GM21717 (cell line): ENCODE data around the gene CEP152.

Experiments used
- ATAC-seq: cut with Tn5 transposase; IDR thresholded peaks from one replicate; pipeline ENCODE4 v1.9.1; 2021; ENCODE audit warnings: mild to moderate bottlenecking, moderate library complexity; ENCODE audit not compliant: unreplicated experiment

The CEP152 gene

DNA sequence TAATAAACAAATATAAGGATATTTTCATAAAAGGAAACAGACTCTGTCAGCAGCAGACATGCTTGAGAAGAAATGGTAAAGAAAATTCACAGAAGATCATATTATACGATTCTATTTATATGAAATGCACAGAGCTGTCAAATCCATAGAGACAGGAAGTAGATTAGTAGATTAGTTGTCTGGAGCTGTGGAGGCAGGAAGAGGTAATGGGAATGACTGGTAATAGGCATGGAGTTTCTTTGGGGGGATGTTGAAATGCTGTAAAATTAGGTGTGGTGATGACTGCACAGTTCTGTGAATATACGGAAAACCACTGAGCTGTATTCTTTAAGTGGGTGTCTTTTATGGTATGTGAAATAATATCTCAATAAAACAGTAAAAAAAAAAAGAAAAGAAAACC is 35.3 kb downstream of the CEP152 start:
- no peak for ATAC-seq

DNA sequence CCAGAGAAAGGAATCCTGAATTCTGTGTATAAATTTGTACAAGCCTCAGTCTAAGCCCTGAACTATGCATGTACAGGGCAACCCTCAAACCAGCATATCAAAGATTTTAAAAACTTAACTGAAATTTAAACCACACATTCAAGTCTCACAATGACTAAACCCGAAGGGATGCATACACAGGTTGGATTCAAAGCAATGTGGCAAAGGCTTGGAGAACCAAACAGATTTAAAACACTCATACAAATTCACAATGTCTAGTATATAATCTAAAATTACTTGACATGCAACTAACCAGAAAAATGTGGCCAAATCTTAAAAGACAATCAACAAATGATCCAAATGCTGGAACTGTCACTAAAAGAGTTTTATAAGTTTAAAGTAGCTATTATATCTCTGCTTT is 36.4 kb downstream of the CEP152 start:
- ATAC-seq: no peak

DNA sequence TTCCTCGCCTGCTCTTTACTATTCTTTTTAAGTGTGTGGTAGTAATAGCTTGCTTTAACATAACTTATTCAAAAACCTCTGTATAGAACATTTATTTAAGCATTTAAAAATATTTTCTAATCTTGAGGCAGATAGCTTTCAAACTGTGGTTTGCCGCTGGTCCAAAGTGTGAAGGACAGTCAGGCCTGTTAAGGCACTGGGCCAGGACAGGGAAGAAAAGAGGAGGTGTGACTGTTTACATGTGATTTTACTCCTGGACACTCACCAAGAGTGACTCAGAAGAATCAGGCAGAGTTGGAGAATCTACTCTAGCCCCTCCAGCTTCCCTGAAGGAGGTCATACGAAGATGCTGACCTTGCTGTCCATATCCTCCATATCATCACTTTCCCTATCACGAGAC is 44.7 kb downstream of the CEP152 start:
- no peak for ATAC-seq

DNA sequence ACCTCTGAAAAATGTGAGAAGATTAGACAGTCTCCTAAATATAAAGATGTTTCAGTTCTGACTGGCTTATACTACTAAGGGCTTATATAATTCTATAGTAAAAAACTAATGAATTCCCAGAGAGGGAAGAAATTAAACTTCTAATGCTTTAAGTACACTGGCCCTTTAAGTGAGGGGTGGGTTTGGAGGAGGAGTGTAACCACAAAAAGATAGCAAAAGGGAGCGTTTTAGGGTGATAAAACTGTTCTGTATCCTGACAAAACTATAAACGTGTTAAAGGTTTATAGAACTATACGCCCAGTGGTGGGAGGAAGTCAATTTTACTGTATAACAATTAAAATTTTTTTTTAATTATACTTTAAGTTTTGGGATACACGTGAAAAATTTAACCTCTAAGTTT is 45.8 kb downstream of the CEP152 start:
- no peak for ATAC-seq

DNA sequence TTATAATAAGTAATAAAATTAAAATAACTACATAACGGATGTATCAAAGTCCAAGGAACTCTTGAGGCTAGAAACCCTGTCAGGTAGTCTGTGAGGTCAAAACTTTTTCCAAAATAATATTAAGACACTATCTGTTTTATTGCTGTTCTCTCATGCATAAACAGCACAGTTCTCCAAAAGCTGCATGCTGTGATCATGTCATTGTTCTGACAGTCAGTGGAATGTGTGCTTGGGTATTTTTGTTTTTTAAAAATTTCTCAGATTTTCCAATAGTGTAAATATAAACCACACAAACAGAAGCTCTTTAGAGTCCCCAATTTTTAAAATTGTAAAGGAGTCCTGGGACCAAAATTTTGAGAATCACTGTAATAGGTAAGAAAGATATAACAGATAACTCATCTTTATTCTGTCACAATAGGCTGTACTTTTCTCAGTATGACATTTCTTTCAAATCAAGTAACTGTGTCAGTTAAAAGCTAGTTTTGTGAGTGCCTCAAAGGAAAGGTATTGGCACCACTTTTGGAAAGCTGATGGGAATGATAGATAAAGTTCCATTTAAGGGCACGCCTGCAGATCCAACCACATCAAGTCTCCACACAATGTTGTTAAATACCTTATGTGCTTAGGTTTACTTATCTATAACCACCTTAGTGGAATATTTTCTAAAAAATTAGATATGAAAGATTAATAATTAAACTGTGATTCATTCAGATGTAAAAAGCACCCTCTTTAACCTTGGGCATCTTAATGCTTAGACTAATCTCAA is 49.3 kb downstream of the CEP152 start:
- ATAC-seq: no peak

DNA sequence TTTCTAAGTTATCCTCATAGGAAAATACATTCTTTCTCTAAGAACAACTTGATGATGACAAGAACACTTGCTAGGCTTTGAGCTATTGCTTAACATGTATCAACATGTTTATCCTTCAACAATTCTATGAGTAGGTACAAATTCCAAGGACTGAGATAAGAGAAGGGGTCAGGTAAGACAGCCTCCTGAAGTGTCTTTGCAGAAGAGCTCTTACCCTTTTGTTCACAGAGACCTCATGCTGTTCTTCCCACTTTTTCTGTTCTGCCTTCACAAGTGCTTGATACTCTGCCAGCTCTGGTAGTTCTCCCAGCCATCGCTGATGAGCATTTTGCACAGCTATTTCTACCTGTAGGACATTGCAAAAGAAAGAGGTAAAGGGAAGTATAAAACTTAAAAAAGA is 50.9 kb downstream of the CEP152 start:
- ATAC-seq: no peak

DNA sequence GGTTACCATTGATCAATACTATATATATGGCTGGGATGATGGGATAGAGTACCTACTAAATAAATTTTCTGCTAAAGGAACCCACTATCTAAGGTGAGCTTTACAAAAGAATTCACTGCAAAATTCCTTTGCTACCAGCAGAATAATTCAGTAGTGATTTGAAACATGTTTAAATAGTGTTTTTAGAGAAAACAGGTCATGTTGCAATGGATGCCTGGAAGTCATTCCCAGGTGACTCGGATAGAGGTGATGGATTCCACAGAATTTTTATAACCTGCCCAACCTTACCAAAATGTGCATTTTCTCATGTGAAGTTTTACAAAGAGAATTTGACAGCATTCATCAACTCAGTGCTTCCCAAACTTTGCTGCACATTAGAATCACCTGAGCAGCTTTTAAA is 53.2 kb downstream of the CEP152 start:
- no peak for ATAC-seq

DNA sequence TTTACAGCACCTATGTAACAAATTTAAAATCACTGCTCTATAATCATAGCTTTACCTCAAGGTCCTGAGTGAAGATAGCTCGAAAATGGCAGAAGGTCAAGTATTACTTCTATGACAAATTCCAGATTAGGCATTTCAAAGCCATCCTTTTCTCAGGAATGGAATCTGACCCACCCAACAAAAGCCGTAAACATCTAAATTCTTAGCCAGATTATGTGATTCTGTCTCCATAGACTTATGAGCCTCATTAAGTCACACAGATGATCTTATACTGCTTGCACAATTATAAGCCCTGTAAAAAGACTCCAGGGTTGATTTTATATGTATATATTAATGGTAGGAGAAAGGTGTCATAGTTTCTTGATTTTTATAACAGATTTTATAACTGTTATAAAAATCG is 56.9 kb downstream of the CEP152 start:
- no peak for ATAC-seq

DNA sequence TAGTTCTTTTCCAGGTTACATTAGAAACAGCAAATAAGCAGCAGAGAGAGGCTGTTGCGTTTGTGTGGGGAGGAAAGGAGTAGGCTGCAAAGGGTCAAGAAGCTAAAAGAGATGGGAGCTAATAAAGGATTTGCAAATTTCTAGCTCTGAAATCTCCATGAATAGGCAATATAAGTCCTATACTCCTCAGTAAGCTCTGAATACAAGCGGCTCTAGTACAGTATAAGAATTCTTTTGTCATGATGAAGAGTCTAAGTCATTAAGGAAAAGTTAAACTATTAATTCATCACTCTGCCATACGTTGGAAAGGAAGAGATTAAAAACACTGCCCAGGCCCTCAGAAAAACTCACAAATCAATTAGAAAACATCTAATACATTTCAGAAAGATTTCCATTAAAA is 59.3 kb downstream of the CEP152 start:
- no peak for ATAC-seq

DNA sequence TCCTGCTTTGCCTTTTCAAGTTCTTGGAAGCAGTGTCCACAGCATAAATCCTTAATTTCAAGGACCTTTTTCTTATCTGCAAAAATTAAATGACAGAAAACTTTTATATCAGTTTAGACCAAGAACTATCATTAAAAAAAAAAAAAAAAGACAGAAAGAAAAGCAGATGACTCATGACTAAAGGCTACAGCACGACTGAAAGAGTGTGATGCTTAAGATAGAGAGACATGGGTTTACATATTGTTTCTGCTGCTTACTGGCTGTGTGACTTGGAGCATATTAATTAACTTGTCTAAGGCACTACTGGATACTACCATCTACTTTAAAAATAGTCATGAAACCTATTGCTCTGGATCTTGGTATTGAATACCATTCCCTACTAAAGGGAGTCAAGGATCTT is 62.3 kb downstream of the CEP152 start:
- ATAC-seq: no peak

DNA sequence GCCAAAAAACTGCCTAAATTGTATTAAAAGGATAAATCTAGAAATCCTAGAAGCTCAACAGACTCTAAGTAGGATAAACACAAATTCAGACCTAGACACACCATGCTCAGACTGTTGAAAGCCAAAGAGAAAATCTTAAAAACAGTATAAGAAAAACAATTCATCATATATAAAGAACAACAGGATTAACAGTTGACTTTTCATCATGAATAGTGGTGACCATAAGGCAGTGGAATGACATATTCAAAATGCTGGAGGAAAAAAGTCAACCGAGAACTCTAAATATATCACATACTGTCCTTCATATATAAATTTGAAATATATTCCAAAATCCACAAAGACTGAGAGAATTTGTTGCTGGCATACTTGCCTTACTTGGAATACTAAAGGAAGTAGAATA is 77.3 kb downstream of the CEP152 start:
- ATAC-seq: no peak

DNA sequence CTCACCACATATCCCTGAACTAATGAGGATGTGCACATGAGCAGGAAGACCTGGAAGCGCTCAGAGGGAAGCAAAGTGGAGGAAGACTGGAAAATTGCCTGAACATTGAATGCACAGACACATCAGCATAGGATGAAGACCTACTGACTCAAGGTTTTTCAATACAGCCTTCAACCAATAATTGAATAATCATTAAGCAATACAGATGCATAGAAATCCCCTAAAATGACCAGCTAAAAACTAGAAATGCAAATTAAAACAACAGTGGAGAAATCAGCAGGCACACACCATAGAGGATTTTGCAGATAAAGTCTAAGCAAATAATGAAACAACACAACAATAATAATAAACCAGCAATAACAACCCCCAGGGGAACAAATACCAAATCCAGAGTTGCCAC is 80.4 kb downstream of the CEP152 start:
- no peak for ATAC-seq

DNA sequence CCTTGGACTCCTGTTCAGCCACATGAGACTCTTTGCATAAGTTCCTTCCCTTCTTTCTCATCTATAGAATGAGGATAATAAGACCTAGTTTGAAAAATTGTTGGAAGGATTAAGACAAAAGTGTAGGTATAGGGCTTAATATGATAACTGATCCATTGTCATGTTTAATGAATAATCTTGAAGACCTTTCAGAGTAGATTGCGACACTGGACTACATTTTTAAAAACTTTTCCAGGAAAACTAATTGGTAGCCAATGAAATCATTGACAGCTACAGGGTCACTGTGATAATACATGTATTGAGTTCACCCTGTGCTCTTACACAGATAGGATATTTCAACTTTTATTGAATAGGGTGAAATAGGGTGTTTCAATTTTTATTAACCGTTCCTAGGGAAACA is 86.9 kb downstream of the CEP152 start:
- ATAC-seq: no peak

DNA sequence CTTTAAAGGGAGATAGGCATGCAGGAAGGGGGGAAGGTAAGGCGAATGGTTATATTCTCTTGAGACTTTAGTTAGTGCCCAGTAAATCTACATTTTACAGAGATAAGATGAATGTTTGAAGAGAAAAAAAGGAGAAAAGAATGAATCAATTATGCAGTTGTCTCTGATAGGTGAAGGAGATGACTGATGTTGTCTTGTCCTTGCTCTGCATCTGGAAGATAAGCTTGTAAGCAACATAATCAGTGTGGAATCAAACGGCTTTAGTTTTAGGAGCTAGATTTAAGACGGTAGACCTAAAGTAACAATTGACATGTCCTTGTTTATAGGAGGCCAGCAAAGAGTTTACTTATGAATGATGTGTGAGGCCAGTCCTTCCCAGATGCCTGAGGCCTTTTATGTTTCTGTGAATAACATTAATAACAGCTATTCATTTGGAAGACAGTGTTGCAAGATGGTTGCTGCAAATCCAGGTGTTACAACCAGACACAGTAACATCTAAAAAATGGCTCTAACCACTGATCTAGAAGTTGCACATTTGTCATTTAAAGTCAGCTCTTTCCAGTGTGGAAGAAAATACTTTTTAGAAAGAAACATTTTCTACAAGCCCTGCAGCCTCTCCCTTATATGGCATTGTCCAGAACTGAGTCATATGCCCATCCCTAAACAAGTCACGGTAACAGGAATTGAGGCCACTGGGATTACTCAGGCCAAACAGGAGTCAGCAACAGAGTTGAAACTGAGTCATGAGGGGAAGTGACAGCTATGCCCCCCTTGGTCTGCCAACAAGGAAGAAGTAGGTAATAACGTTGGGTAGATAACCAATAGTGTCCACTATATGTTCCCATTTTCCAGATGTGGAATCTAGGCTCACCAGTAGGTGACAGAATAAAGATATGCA is 87.9 kb downstream of the CEP152 start:
- no peak for ATAC-seq

DNA sequence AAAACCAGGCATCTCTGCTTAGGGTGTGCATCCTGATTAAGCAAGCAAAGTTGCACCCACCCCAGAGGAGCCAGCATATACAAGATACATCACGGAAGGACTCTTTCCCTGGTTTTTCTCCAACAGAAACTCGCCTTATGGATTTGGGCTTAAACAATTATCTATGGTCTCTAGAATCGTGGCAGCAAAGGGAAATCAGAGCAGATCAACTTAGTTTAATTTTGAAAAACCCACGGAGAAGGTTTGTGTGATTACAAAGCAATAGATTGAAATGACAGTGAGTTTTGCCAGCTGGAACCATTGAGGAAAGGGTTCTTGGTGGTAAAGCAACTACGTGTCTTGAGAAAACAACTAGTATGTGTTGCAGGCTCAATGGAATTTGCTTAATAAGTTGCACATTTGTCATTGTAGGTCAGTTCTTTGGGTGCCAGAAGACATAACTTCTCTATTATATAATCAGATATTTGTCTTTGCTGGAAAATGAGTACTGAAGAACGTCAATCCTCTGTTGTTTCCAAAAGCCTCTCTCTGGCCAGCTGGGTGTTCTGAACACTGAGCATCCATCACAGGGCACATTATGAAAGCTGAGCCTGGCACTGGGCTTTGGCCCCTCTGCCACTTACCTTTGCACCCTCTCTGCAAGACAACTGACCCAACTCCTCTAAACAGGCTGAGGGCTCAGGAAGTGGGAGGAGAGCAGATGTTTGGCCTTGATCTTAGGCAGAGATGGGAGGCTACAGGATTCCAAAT is 89.6 kb downstream of the CEP152 start:
- no peak for ATAC-seq

DNA sequence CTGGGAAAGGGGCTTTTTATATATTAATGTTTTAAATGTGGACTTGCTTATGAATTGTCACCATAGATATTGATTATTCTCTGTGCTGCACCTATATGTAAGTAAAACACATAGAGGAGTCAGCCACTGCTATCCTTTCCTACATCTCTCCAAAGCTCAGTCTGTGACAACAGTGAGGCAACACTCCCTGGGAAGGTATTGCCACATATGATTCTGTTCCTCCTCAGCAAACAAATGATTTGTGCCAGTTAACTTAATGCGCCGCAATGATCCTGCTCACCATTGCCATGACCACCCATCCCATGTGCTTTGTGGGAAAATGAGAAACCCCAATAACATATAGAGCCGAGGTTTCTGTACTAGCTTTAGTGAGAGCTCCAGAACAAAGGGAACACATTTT is 90.2 kb downstream of the CEP152 start:
- no peak for ATAC-seq

DNA sequence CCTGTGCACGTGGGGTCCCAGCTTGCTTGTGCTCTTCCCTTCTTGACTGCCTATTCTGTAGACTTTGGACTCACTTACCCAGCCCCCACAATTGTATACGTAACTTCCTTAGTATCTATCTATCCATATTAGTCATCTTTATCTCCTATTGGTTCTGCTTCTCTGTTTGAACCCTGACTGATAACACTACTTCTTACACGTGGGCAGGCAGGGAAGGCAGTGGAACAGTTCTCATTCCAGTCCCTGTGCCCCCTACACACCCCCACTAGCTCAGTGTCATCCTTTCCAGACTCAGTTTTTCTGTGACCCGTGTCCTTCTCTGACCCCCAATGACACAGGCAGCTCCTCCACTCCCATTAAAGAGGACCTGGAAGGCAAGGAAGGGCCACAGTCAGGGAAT is 91.2 kb downstream of the CEP152 start:
- no peak for ATAC-seq

DNA sequence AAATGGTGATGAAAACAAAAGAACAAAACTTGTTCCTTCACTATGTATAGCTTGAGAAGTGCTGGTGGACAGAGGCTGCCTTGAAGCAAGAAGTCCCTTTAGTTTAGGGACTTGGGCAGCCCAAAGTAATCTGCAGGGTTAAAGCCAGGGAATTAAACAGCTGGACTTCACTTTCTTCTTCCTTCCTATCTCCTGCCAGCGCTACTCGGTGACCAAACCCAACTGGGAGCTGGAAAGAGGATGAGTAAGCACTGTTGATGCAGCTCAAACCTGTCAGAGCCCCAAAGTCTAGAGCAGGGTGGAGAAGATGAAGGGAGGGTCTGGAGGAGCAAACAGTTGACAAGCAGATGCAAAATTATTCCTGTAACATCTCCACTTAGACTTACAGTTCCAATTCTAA is 92.2 kb downstream of the CEP152 start:
- ATAC-seq: no peak

DNA sequence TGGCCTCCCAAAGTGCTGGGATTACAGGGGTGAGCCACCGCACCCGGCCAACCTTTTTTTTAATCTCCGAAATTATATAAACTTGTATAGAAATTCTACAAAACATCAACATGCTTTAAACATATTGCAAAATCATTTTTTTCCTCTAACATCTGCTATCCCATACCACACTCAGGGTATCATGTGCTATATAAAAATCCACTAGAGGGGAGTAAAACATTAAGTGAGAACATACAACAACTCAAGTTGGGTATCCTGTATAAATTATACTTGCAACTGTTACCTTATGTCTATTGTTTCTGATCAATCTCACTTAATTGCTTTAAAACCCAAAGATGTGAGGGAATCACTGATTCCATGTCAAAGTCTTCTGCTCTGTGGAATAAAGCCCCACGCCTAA is 93.4 kb downstream of the CEP152 start:
- no peak for ATAC-seq

DNA sequence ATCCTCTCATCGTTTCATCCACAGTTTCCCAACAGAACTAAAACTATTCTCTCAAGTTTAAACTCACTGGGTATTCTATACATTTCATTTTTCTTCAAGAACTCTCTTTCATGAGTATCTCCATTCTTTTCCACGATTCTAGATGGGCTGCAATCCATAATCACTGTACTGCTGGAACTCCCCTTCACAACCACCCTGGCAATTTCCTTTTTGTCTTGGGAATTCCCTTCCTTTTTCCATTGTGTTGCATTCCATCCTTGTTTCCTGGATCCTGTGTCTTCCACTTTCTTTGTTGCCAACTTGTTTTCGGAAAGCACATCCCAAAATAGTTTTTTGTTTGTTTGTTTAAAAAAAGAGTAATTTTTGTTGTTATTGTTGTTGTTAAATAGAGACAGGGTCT is 98.3 kb downstream of the CEP152 start:
- ATAC-seq: no peak

DNA sequence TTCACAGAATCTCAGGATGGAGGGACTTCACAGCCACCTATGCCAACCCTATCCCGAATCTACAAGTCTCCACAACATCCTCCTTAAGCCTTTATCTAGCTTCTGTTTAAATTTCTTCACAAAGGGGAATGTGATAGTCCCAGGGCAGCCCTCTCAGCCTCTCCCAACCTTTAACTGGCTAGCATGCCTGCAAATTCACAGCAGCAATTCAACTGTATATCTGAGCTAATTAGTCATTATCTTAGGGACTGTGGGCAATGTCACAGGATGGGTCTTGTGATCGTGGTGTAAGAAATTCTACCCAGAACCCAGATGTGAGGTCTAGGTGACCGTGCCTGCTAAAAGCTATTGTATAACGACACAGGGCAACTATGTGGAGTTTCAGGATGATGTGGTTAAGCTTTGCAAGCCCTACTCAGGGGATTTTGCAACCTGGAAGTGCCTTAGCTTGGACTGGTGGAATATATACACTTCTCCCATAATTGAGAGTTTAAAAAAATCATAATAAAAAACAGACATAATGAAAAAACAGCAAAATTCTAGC is 99.8 kb downstream of the CEP152 start:
- ATAC-seq: no peak
